Prostate gland (tissue), 2 donors: ENCODE data around the gene C2orf80.

Experiments used
- CTCF ChIP-seq, 4 experiments: fragments of 200-600 bp in 2 of 4; fragments of 450-650 bp in 2 of 4; sonication (generic) in 2 of 4; IDR thresholded peaks; 1 replicate in 3 of 4; 2 replicates in 1 of 4; pipeline ENCODE4 v1.5.1; 2016 to 2019; ENCODE audit warnings: antibody characterized with exemption in 4 of 4, mild to moderate bottlenecking in 2 of 4, moderate library complexity in 2 of 4
- POLR2A ChIP-seq: fragments of 450-650 bp; IDR thresholded peaks from one replicate; pipeline ENCODE4 v1.6.1; 2016; ENCODE audit warnings: antibody characterized with exemption, mild to moderate bottlenecking
- POLR2AphosphoS5 ChIP-seq: sonication (generic); formaldehyde crosslinking; IDR thresholded peaks from one replicate; pipeline ENCODE4 v1.6.1; 2017; ENCODE audit warnings: antibody characterized with exemption

- TF ChIP-seq CTCF (IDR thresholded peaks at IDR 0.05) = no peak
- TF ChIP-seq POLR2A = no peak
- no peak for TF ChIP-seq POLR2AphosphoS5
Measured at GRCh38 chr2:208129744-208130711, 59.8 kb downstream of the C2orf80 start, which contains the start of gene CRYGC.
